Right atrium auricular region (tissue), 2 donors: Measurements from ENCODE around the gene TNIP2. TPM values are rescaled to one million over a fixed set of nuclear protein-coding genes. Genes with fewer than 3 reads are reported as not detected.
"Not testable (repeated sequence)": the region's sequence is repeated elsewhere in the genome, so short reads cannot be mapped to it uniquely, and the experiment has no call there.

ENCODE experiments used
- DNase-seq: peaks from one replicate; pipeline ENCODE4 v3.0.0-alpha.2; 2019; ENCODE audit warnings: low spot score
- H3K27ac ChIP-seq, 2 donors: fragments of 200-600 bp; sonication (generic); 1 replicate in 1 of 2; 2 replicates in 1 of 2; pipeline ENCODE4 v1.5.1; 2016 to 2019
- H3K27me3 ChIP-seq, 2 donors: fragments of 200-600 bp; sonication (generic); one replicate each; pipeline versions ENCODE4 v1.5.1 to v1.6.0; 2017 to 2019
- H3K36me3 ChIP-seq: fragments of 200-600 bp; sonication (generic); one replicate; pipeline ENCODE4 v1.5.1; 2016
- H3K4me1 ChIP-seq, 2 donors: fragments of 200-600 bp; sonication (generic); one replicate each; pipeline versions ENCODE4 v1.5.1 to v1.6.0; 2017 to 2019
- H3K4me3 ChIP-seq, 2 donors: fragments of 200-600 bp; sonication (generic); 1 replicate in 1 of 2; 2 replicates in 1 of 2; pipeline ENCODE4 v1.5.1; 2017 to 2019; ENCODE audit warnings: mild to moderate bottlenecking in 1 of 2, moderate library complexity in 1 of 2
- H3K9me3 ChIP-seq, 2 donors: fragments of 200-600 bp; sonication (generic); one replicate each; pipeline ENCODE4 v1.5.1; 2019
- total RNA-seq, 2 donors: library from RNA; depleted of rRNA; stranded (reverse); fragments of >200 nt; gene quantifications; one replicate each; pipeline ENCODE4 v1.1.0, GENCODE V29; 2016
- TF ChIP-seq, protein P1 (sequence below), 2 donors: fragments of 200-600 bp; sonication (generic); IDR thresholded peaks; one replicate each; pipeline ENCODE4 v1.5.1; 2019; ENCODE audit warnings: antibody characterized with exemption in 2 of 2

The TNIP2 gene
- total RNA-seq, 2 donors from 2014 or later: 28.0 to 45.8 TPM

DNA sequence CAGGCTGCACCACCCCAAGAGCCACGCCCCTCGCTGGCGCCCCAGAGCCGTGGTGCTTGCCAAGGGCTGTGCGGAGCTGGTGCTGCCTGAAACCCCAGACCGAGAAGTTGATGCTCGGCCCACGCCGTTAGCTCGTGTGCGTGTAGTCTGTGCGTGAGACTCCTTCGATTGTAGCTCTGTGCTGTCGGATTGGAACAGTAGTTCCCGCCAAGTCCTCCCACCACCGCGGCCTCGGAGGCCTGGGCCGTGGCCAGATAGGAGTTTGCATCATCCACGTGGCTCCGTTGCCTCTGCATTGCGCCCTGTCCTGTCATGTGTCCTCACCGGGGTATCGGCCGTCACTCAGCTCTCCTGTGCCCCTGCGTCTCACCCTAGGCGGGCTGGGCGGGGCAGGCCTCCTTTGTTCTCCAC is 24.2 kb downstream of the TNIP2 start:
- Histone ChIP-seq H3K9me3 (peaks cover 0 to 14% of the 10 kb centered on the region in 2 donors), H3K4me3 (no peak overlapping the region), H3K27me3 (no peaks in the 10 kb centered on the region), H3K4me1 (no peaks in the 10 kb centered on the region), H3K27ac (no peak overlapping the region), H3K36me3 (peaks cover 22% of the 10 kb centered on the region)
- DNase-seq: no peak
- TF ChIP-seq, protein P1, sequence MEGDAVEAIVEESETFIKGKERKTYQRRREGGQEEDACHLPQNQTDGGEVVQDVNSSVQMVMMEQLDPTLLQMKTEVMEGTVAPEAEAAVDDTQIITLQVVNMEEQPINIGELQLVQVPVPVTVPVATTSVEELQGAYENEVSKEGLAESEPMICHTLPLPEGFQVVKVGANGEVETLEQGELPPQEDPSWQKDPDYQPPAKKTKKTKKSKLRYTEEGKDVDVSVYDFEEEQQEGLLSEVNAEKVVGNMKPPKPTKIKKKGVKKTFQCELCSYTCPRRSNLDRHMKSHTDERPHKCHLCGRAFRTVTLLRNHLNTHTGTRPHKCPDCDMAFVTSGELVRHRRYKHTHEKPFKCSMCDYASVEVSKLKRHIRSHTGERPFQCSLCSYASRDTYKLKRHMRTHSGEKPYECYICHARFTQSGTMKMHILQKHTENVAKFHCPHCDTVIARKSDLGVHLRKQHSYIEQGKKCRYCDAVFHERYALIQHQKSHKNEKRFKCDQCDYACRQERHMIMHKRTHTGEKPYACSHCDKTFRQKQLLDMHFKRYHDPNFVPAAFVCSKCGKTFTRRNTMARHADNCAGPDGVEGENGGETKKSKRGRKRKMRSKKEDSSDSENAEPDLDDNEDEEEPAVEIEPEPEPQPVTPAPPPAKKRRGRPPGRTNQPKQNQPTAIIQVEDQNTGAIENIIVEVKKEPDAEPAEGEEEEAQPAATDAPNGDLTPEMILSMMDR (IDR thresholded peaks at IDR 0.05): no peak

DNA sequence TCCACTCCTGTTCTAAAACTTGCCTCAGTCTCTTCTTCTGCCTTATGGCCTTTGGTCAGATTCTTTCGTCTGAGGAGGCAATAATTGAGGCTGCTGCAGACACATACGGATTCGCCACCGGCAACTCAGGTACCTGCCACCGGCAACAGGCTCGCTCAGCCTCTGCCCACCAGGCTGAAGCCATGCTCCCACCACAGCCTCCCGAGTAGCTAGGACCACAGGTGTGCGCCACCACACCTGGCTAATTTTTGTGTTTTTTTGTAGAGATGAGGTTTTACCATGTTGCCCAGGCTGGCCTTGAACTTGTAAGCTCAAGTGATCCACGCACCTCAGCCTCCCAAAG is 26.6 kb downstream of the TNIP2 start:
- H3K4me3 ChIP-seq: no peak overlapping the region
- DNase-seq: no peak
- H3K36me3 ChIP-seq: peaks cover 31% of the 10 kb centered on the region
- no peaks in the 10 kb centered on the region for H3K4me1 ChIP-seq
- TF ChIP-seq, protein P1 (IDR thresholded peaks at IDR 0.05): no peak
- H3K9me3 ChIP-seq: no peaks in the 10 kb centered on the region
- H3K27ac ChIP-seq: no peak overlapping the region
- H3K27me3 ChIP-seq: no peaks in the 10 kb centered on the region

DNA sequence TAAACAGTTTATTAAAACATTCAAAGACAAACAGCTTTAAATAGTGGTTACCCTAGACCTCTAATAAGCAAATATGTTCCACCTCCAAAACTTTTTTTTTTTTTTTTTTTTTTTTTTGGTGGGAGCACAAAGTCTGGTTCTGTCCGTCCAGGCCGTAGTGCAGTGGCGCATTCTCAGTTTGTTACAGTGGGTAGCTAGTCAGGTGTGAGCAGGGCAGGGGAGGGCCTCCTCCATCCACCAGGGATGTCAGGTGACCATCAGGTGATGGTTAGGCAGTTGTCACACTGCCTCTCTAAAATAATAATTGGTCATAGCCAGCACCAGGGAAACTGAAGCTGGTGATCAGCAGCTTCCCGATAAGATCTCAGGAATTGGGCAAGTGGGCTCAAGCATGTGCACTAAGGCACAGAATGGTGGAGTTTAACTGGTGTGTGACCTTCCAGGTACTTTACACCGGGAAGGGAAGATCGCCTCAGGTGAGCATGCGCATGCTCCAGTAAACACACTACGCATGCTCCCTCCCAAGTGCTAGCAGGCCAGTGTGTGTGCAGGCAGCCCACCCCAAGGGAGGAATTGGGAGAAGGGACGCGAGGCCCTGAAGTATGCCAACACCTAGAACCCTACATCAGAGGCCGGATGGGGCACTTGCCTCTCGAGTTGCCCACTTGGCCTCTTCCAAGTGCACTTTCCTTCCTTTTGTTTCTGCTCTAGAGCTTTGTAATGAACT is 27.2 kb downstream of the TNIP2 start:
- H3K4me3 ChIP-seq: no peak overlapping the region
- no peaks in the 10 kb centered on the region for H3K4me1 ChIP-seq
- H3K27me3 ChIP-seq: no peaks in the 10 kb centered on the region
- TF ChIP-seq, protein P1 (IDR thresholded peaks at IDR 0.05): no peak
- no peak for DNase-seq
- H3K36me3 ChIP-seq: peaks cover 31% of the 10 kb centered on the region
- no peaks in the 10 kb centered on the region for H3K9me3 ChIP-seq
- H3K27ac ChIP-seq: no peak overlapping the region

DNA sequence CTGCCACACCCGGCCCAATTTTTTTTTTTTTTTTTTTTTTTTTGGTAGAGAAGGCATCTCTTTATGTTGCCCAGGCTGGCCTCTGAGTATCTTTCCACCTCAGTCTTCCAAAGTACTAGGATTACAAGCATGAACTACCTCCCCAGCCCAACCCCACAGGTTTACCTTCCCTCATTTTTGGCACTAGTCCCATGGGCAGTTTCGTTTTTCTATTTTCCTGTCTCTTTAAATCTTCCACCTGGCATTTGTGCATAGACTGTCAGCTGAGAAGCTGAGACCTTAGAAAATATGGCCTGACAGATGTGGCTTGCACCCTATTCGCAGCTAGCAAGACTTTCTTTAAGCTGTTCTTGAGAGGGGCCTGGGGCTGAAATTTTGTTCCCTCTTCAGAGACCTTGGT is 27.9 kb downstream of the TNIP2 start:
- TF ChIP-seq, protein P1 (IDR thresholded peaks at IDR 0.05): no peak
- Histone ChIP-seq H3K4me1 (no peaks in the 10 kb centered on the region), H3K27me3 (no peaks in the 10 kb centered on the region), H3K36me3 (peaks cover 29% of the 10 kb centered on the region), H3K9me3 (no peaks in the 10 kb centered on the region), H3K27ac (no peak overlapping the region), H3K4me3 (no peak overlapping the region)
- no peak for DNase-seq

DNA sequence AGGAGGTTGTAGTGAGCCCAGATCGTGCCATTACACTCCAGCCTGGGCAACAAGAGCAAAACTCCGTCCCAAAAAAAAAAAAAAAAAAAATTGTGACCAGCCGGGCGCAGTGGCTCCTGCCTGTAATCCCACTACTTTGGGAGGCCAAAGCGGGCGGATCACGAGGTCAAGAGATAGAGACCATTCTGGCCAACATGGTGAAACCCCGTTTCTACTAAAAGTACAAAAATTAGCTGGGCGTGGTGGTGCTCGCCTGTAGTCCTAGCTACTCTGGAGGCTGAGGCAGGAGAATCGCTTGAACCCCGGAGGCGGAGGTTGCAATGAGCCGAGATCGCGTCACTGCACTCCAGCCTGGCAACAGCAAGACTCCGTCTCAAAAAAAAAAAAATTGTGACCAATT is 29.3 kb downstream of the TNIP2 start:
- H3K4me3 ChIP-seq, H3K27ac ChIP-seq, H3K4me1 ChIP-seq, H3K27me3 ChIP-seq, DNase-seq, H3K9me3 ChIP-seq: not testable (repeated sequence)
- peaks cover 24% of the 10 kb centered on the region for H3K36me3 ChIP-seq

DNA sequence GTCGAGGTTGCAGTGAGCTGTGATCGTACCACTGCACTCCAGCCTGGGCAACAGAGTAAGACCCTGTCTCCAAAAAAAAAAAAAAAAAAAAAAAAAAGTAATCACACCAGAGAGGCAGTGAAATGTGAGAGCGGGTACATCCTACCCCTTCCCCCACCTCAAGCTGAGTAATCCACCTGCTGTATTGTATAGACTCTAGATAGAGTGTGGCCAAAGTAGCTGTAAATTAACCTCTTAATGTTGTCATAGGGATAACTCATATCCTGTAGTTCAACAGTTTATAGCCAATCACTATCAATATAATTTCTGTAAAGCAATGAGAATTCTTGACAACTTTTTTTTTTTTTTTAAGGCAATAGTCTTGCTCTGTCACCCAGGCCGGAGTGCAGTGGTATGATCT is 30.8 kb downstream of the TNIP2 start:
- Histone ChIP-seq H3K27ac (no peak overlapping the region), H3K36me3 (peaks cover 29% of the 10 kb centered on the region), H3K27me3 (no peaks in the 10 kb centered on the region), H3K4me3 (no peak overlapping the region), H3K4me1 (no peaks in the 10 kb centered on the region), H3K9me3 (no peaks in the 10 kb centered on the region)
- DNase-seq: no peak
- TF ChIP-seq, protein P1 (IDR thresholded peaks at IDR 0.05): no peak
